Karpas-422 (cell line): ENCODE data around the gene RNASE12. TPM values are rescaled to one million over a fixed set of nuclear protein-coding genes. Genes with fewer than 3 reads are reported as not detected.
"Not testable (repeated sequence)": the region's sequence is repeated elsewhere in the genome, so short reads cannot be mapped to it uniquely, and the experiment has no call there.

Experiments used
- DNase-seq: peaks from one replicate; pipeline ENCODE4 v3.0.0-alpha.2; 2015
- H2AFZ ChIP-seq: fragments of 200-600 bp; sonication (generic); 2 replicates; pipeline ENCODE4 v1.6.1; 2014; ENCODE audit warnings: antibody characterized with exemption, low read length, mixed read lengths
- H3K27ac ChIP-seq: fragments of 200-600 bp; sonication (generic); 2 replicates; pipeline ENCODE4 v1.5.1; 2014; ENCODE audit warnings: mild to moderate bottlenecking, low read length, moderate library complexity
- H3K27me3 ChIP-seq: fragments of 200-600 bp; sonication (generic); 2 replicates; pipeline ENCODE4 v1.6.1; 2014; ENCODE audit warnings: low read length, mixed read lengths
- H3K36me3 ChIP-seq: fragments of 200-600 bp; sonication (generic); 2 replicates; pipeline ENCODE4 v1.6.1; 2014; ENCODE audit warnings: low read length, mixed read lengths; ENCODE audit not compliant: insufficient read depth
- H3K4me1 ChIP-seq: fragments of 200-600 bp; sonication (generic); 2 replicates; pipeline ENCODE4 v1.6.1; 2014; ENCODE audit warnings: mild to moderate bottlenecking, low read length, mixed read lengths
- H3K4me2 ChIP-seq: fragments of 200-600 bp; sonication (generic); 2 replicates; pipeline ENCODE4 v1.6.1; 2014; ENCODE audit warnings: low read length, low read depth, mild to moderate bottlenecking; ENCODE audit not compliant: poor library complexity, severe bottlenecking
- H3K4me3 ChIP-seq: fragments of 200-600 bp; sonication (generic); 2 replicates; pipeline ENCODE4 v1.5.1; 2014; ENCODE audit warnings: mild to moderate bottlenecking, antibody characterized with exemption, low read length, mixed read lengths
- H3K79me2 ChIP-seq: fragments of 200-600 bp; sonication (generic); 2 replicates; pipeline ENCODE4 v1.6.1; 2014; ENCODE audit warnings: mild to moderate bottlenecking, low read length, mixed read lengths
- H3K9ac ChIP-seq: fragments of 200-600 bp; sonication (generic); 2 replicates; pipeline ENCODE4 v1.6.0; 2014; ENCODE audit warnings: low read length
- H3K9me2 ChIP-seq: fragments of 200-600 bp; sonication (generic), shearing (Covaris generic); replicated peaks from 2 replicates; pipeline ENCODE4 v1.6.0; 2014; ENCODE audit warnings: mild to moderate bottlenecking, low read length, moderate library complexity; ENCODE audit not compliant: insufficient read depth
- H3K9me3 ChIP-seq: fragments of 300-700, 200-600 bp; sonication (generic); 2 replicates; pipeline ENCODE4 v1.6.1; 2014; ENCODE audit warnings: low read length, mixed read lengths
- H4K20me1 ChIP-seq: fragments of 200-600 bp; sonication (generic); 2 replicates; pipeline ENCODE4 v1.6.1; 2014; ENCODE audit warnings: mild to moderate bottlenecking, antibody characterized with exemption, low read length, low read depth; ENCODE audit not compliant: insufficient read depth
- total RNA-seq: library from RNA; depleted of rRNA; stranded (reverse); fragments of >200 nt; shearing (Covaris generic); gene quantifications from 2 replicates; pipeline ENCODE4 v1.2.3, GENCODE V29; 2014; ENCODE audit warnings: low replicate concordance

RNASE12 gene
- total RNA-seq, 1 experiment from 2014 or later = not detected

DNA sequence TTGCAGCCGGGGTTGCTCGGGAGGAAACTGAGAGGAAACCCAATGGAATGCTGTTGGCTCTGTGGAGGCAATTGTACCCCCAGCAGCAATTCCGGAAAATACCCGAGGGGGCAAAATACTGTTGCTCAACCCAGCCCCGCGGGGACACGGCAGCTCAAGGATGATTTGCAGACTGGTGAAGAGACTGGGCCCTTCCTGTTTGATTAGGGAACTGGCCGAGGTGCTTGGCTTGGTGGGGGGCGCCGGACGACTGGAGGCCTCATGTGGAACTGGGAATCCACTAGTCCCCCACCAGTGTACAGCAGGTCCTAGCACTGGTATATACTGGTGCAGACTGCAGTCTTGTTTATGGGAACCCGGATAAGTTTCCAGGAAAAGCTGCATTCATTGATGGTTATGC lies 10.3 kb upstream of the RNASE12 start:
- Histone ChIP-seq H2AFZ (no peak overlapping the region), H3K9ac (no peak overlapping the region), H3K27me3 (no peaks in the 10 kb centered on the region), H3K4me3 (no peak overlapping the region), H3K27ac (no peak overlapping the region), H3K9me2 (no peaks in the 10 kb centered on the region), H3K4me2 (no peak overlapping the region), H3K79me2 (no peaks in the 10 kb centered on the region), H3K36me3 (no peaks in the 10 kb centered on the region), H3K9me3 (no peaks in the 10 kb centered on the region), H3K4me1 (no peaks in the 10 kb centered on the region), H4K20me1 (no peaks in the 10 kb centered on the region)
- DNase-seq = no peak

DNA sequence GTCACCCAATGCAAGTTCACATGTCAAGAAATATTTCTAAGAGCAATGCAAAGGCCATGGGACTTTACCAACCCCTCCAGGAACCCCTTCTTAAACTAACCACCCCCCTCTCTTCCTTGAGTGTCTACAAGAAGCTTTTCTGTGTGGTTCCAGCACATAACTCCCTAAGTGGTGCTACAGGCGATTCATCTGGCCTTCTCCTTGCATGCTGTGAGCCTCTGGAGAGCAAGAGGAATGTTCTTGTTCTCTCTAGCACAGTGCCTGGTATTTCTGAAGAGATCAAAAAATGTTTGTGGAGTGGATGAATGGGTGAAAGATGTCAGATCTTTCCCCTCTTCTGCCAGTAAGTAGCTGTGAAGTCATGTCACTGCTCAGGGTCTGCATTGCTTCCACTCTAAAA lies 5.9 kb upstream of the RNASE12 start:
- Histone ChIP-seq H2AFZ (no peak overlapping the region), H3K9me3 (no peaks in the 10 kb centered on the region), H3K4me1 (no peaks in the 10 kb centered on the region), H3K36me3 (no peaks in the 10 kb centered on the region), H3K27me3 (no peaks in the 10 kb centered on the region), H3K9ac (no peak overlapping the region), H3K9me2 (no peaks in the 10 kb centered on the region), H3K79me2 (no peaks in the 10 kb centered on the region), H3K4me3 (no peak overlapping the region), H3K4me2 (no peak overlapping the region), H3K27ac (no peak overlapping the region), H4K20me1 (no peaks in the 10 kb centered on the region)
- DNase-seq = no peak

DNA sequence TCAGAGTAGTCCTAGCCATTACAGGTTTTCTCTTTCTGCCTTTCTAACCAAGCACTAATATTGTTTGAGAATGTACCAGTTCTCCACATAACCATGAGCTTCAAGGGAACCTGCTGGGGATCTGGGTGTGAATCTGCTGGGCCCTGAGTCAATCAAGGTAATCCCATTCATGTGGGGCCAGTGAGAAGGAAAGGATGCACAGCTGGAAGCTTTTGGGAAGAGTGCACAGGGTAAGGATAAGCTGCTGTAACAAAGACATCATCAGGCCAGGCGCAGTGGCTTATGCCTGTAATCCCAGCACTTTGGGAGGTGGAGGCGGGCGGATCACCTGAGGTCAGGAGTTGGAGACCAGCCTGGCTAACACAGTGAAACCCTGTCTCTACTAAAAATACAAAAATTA lies 4.5 kb upstream of the RNASE12 start:
- not testable (repeated sequence) for H3K4me3 ChIP-seq, H3K9ac ChIP-seq, H3K36me3 ChIP-seq, H2AFZ ChIP-seq, H3K27me3 ChIP-seq, DNase-seq, H4K20me1 ChIP-seq, H3K4me2 ChIP-seq, H3K9me3 ChIP-seq, H3K79me2 ChIP-seq, H3K27ac ChIP-seq, H3K9me2 ChIP-seq, H3K4me1 ChIP-seq

DNA sequence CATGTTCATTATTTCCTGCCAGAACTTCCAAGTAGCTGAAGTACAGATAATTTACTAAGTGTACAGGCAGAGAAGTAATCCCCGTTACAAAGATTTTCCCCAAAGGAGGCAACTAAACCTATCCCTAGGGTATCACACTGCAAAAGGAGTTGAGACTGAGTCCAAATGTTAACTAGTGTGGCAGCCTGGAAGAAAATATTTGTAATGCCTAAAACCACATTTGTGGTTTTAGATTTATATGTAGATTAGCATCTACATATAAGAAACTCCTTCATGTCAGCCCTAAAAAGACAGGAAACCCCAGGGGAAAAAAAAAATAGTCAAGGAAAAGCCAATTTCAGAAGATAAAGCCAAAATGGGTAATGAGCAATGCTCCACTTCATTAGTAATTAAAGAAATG lies 1.4 kb upstream of the RNASE12 start:
- Histone ChIP-seq H3K27me3 (no peaks in the 10 kb centered on the region), H3K4me1 (no peaks in the 10 kb centered on the region), H2AFZ (no peak overlapping the region), H3K36me3 (no peaks in the 10 kb centered on the region), H3K79me2 (no peaks in the 10 kb centered on the region), H3K4me3 (no peak overlapping the region), H3K9me3 (no peaks in the 10 kb centered on the region), H4K20me1 (no peaks in the 10 kb centered on the region), H3K27ac (no peak overlapping the region), H3K9ac (no peak overlapping the region), H3K9me2 (no peaks in the 10 kb centered on the region), H3K4me2 (no peak overlapping the region)
- no peak for DNase-seq

DNA sequence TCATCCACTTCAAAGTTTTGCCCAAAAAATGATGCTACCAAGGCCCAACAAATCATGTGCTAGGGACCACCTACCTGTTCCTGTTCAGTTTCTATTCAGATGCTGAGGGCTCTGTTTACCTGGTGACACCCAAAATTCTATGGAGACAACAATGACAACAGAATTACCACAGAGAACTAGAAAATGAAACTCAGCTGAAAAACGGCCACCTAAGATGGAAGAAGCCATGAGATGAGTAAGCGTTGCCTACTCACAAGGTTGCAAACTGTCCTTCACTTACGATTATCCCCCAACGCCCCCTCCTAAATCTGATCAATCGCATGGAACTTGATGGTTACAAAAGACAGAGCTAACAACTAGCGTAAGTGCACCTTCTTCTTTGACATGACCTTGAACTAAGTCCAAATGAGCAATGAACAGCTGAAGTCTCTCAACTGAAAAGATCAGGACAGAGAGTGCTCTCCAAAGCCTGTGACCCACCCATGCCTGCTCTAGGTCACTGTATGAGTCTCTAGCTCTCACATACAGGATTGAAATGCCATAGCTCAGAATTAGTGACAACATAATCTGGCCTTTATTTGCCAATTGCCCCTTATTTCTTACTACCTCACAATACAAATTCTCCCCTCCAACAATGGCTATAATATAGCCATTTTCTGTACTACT lies 3.6 kb downstream of the RNASE12 start, which contains the start of gene RNASE11:
TSS of gene RNASE11 (minus strand) at position 513 of the 666 bp plus-strand sequence.
- Histone ChIP-seq H3K9me3 (no peaks in the 10 kb centered on the region), H3K27ac (no peak within 1 kb of the TSS), H3K36me3 (no peaks in the 10 kb centered on the region), H4K20me1 (no peaks in the 10 kb centered on the region), H3K27me3 (no peaks in the 10 kb centered on the region), H3K4me1 (no peaks in the 10 kb centered on the region), H3K9me2 (no peaks in the 10 kb centered on the region), H3K4me3 (no peak within 1 kb of the TSS), H3K79me2 (no peaks in the 10 kb centered on the region), H3K4me2 (no peak within 1 kb of the TSS), H2AFZ (no peak within 1 kb of the TSS), H3K9ac (no peak within 1 kb of the TSS)
- DNase-seq = no peak

DNA sequence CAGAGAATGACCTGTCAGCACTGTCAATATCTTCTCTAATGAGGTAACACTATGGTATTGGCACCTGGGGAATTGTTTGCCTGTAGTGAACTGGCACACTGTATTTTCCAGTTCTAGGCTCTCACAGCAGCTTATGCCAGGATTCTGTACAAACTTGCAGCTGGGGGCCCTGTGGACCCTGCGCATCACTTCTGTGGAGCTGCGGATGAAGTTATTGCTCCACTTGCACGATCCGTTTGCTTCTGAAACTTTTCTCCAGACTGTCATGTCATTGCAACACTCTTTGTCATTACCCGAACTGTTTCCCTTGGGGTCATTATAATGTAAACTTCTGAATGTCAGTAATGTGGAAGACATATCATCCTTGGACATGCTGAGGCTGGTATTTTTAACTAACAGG lies 7.3 kb downstream of the RNASE12 start:
- Histone ChIP-seq H4K20me1 (no peaks in the 10 kb centered on the region), H3K4me2 (no peak overlapping the region), H3K4me3 (no peak overlapping the region), H3K9ac (no peak overlapping the region), H3K4me1 (no peaks in the 10 kb centered on the region), H3K9me3 (no peaks in the 10 kb centered on the region), H3K36me3 (no peaks in the 10 kb centered on the region), H3K27me3 (no peaks in the 10 kb centered on the region), H3K79me2 (no peaks in the 10 kb centered on the region), H3K9me2 (no peaks in the 10 kb centered on the region), H3K27ac (no peak overlapping the region), H2AFZ (no peak overlapping the region)
- DNase-seq = no peak

DNA sequence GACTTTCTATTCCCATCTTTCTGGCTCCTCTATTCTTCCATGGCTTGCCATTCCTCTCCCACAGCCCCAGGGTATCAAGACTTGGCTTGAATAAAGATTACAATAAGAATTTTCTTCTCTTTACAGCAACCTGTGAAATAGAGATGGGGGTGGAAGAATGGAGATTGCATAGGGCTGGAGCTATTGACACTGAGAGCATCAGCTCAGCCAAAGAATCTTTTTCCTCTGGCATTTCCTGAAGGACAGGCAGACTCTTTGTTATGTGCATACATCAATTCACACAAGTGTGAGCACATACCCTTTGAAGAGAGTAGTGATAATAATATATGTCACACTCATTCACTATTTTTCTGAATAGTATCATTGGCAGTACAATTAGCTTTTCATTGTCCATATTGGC lies 8.0 kb downstream of the RNASE12 start:
- Histone ChIP-seq H3K9me3 (no peaks in the 10 kb centered on the region), H3K27me3 (no peaks in the 10 kb centered on the region), H4K20me1 (no peaks in the 10 kb centered on the region), H3K9ac (no peak overlapping the region), H3K4me3 (no peak overlapping the region), H3K27ac (no peak overlapping the region), H3K36me3 (no peaks in the 10 kb centered on the region), H3K79me2 (no peaks in the 10 kb centered on the region), H3K4me2 (no peak overlapping the region), H2AFZ (no peak overlapping the region), H3K9me2 (no peaks in the 10 kb centered on the region), H3K4me1 (no peaks in the 10 kb centered on the region)
- DNase-seq = no peak

DNA sequence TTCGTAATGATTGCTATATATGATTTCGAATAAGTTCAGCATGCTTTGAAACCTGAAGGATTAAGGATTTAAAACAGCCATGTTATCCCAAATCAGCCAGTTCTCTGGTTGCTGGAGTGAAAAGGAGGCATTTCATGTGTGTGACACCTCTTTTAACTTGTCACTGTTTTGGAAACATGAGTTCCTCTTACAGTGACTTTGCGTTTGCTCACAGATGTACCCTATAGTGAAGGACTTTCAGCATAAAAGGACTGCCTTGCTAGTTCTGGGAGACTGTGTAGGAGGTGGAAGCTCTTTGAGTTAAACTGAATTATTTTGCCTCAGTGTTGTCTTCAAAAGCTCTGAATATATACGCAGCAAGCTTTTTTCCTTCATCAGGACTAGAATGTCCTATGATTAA lies 10.9 kb downstream of the RNASE12 start:
- H3K9ac ChIP-seq = no peak overlapping the region

More for the DNA sequence above, 10.9 kb downstream of the RNASE12 start:
- Histone ChIP-seq H3K4me2 (no peak overlapping the region), H3K36me3 (no peaks in the 10 kb centered on the region), H4K20me1 (no peaks in the 10 kb centered on the region), H2AFZ (no peak overlapping the region), H3K9me2 (no peaks in the 10 kb centered on the region), H3K27ac (no peak overlapping the region), H3K4me1 (no peaks in the 10 kb centered on the region), H3K4me3 (no peak overlapping the region), H3K79me2 (no peaks in the 10 kb centered on the region), H3K9me3 (no peaks in the 10 kb centered on the region), H3K27me3 (no peaks in the 10 kb centered on the region)
- no peak for DNase-seq
